ENCODE results near the gene UBE2M. TPM values are rescaled to one million over a fixed set of nuclear protein-coding genes. Genes with fewer than 3 reads are reported as not detected.
"Not testable (repeated sequence)": the region's sequence is repeated elsewhere in the genome, so short reads cannot be mapped to it uniquely, and the experiment has no call there.

UBE2M gene
- 100 to 1,000 TPM; 192 to 213 TPM for total RNA-seq

DNA sequence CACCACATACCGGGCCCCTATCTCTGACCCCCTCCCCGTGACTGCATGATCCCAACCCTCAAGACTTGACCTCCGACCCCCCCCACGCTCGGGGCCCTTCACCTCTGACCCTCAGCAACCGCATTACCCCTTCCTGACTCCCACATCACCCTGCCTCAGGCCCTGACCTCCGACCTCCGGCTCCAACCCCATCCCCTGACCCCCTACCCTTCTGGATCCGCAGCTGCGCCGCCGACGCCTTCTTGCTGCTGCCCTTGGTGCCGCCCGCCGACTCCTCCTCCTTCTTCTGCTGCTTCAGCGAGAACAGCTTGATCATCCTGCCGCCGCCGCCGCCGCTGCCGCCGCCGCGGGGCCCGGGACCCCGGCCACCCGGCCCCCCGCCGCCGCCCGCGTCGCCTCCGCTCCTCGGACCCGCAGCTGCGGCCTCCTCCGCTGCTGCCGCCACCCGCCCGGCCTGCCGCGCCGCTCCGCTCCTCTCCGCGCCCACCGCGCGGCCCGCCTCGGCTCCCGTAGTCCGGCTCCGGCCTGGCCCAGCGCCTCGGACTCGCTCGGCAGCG, at the start of gene UBE2M:
UBE2M (minus strand) TSS at position 546 of the 557 bp plus-strand sequence; CDS start at position 316, 230 bp downstream.
- ChIA-PET POLR2A (interaction anchor here (1.5 kb wide), 1 partner anchor 44 kb away, joined by 3 read pairs; no protein-coding TSS in a partner anchor), CTCF (interaction anchor here (1.4 kb wide), 1 partner anchor 18 kb away, joined by 3 read pairs; no protein-coding TSS in a partner anchor)

DNA sequence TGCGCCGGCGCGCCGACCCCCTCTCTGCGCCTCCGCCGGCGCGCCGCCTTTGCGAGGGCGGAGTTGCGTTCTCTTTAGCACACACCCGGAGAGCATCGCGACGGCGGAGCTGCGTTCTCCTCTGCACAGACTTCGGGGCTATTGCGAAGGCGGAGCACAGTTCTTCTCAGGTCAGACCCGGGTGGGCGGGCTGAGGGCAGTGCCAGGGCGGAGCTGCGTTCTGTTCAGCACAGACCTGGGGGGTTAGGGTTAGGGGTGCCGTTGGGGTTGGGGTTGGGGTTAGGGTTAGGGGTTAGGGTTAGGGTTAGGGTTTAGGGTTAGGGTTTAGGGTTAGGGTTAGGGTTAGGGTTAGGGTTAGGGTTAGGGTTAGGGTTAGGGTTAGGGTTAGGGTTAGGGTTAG, 48.8 kb upstream of the UBE2M start:
- CTCF ChIA-PET, POLR2A ChIA-PET: not testable (repeated sequence)

DNA sequence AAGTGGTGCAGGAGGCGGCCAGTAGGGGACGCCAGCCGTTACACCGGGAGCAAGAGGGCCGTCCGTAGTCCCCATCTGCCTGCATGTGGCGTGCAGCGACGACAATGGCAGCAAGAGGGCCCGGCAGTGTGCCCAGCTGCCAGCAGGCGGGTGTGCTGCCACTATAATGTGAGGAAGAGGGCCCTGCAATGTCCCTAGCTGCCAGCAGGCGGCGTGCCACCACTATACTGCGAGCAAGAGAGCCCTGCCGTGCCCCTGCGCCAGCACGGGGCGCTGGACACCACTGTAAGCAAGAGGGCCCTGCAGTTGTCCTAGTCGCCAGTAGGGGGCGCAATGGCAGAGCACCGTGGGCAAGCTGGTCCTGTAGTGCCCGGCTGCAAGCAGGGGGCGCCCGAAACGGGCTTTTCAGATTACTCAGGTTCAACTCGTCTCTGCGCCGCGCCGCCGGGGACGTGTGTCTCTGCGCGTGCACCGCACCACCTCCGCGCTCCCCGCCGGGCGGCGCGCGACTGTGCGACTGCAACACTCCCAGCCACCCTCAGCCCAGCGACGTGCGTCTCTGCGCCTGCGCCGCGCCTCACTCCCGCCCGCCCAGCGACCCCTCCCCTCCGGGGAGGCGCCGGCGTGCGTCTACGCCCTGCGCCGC, 48.0 kb upstream of the UBE2M start:
- POLR2A ChIA-PET, CTCF ChIA-PET: not testable (repeated sequence)

DNA sequence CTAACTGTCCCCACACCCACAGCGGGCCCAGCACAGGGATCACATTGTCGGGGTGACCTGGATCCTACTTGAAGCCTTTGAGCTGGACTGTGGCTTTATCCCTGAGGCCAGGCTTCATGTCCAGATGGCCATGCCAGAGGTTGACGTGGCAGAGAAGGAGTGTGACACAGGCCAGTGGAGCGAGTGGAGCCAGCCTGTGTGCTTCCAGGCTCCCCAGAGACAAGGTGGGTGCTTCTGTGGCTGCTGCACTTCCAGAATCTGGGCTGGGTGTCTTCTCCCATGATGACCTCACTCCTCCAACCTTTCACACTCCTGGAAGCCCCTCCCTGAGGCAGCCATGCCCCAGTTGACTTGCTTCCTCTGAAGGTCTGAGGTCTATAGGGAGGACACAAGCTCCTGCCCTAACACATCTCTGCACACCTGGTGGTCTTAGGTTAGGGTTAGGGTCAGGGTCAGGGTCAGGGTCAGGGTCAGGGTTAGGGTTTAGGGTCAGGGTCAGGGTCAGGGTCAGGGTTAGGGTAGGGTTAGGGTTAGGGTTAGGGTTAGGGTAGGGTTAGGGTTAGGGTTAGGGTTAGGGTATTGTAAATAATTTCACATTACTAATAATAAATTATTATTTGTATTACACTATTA, 27.8 kb upstream of the UBE2M start:
- ChIA-PET POLR2A (no interaction called here), CTCF (no interaction called here)

DNA sequence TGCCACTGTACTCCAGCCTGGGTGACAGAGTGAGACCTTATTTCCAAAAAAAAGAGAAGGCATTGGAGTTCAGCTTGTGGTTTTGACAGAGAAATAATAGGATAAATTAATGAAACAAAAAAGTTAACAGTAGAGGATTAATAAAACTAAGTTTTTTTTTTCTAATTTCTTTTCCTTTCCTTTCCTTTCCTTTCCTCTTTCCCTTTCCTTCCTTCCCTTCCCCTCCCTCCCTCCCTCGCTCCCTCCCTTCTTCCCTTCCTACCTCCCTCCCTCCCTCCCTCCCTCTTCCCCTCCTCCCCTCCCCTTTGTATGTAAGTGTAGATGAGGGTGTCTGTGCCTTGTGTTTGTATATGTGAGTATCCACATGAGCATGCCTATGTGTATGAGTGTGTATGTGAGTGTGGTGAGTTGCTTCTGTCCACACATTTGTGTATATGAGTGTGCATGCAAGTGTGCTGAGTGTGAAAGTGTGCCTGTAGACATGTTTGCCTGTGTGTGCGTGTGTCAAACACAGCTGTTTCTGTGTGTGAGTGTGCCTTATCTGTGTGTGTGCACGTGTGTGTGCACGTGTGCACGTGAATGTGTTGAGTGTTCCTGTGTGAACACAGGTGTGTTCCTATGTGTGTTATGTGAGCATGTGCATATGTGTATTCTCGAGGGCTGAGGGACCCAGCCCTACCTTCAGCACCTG, 27.2 kb upstream of the UBE2M start:
- CTCF ChIA-PET: interaction anchor here (2.9 kb wide), 1 partner anchor 66 kb away, joined by 9 read pairs; the partner anchor contains the start of gene ZBTB45
- POLR2A ChIA-PET: no interaction called here

DNA sequence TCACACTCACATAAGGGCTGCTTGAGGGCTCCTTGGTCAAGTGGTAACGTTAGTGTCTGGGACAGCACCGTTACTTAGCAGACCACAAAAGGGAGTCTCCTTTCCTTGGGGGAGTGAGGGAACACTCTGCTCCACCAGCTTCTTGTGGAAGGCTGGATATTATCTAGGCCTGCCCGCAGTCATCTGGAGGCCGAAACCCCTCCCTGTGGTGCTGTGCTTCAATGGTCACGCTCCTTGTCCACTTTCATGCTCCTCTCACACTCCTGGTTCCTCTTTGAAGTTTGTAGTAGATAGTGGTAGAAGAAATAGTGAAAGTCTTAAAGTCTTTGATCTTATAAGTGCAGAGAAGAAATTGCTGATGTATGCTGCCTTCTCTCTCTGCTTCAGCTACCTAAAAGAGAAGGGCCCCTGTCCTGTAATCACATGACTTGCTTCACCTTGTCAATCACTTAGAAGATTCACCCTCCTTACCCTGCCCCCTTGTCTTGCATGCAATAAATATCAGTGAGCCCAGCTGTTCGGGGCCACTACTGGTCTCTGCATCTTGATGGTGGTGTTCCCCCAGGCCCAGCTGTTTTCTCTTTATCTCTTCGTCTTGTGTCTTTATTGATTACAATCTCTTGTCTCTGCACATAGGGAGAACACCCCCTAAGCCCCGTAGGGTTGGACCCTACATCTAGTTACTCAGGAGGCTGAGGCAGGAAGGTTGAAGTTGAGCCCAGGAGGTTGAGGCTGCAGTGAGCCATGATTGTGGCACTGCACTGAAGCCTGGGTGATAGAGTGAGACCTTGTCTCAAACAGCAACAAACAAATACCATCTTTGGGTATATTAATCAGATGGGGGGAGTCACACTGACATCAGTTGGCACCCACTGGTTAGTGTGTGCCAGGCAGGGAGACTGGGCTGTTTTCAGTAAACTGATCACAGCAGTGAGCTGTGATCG, 26.4 kb upstream of the UBE2M start:
- POLR2A ChIA-PET: no interaction called here
- CTCF ChIA-PET: interaction anchor here (2.9 kb wide), 1 partner anchor 65 kb away, joined by 9 read pairs; the partner anchor contains the start of gene ZBTB45

DNA sequence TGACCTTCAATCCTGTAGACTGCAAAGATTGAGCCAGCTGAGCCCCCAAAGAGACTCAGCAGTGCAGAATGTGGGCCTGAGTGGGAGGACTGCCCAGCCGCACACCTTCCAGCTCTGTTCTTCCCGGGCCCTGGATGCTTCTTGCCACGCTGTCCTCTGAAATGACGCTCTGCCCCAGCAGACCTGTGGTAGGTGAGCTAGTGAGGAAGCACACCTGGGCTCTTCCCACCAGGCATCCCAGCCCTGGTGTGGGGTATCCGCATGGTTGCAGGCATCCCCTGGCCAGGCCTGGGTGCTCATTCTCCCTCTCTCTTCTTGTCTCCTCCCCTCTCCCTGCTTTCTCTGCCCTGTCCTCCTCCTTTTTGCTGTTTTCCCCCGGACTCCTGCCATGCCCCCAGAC, 24.6 kb upstream of the UBE2M start:
- CTCF ChIA-PET: interaction anchor here (2.9 kb wide), 1 partner anchor 63 kb away, joined by 9 read pairs; the partner anchor contains the start of gene ZBTB45
- POLR2A ChIA-PET: no interaction called here

- POLR2A ChIA-PET: interaction anchor here (1.1 kb wide), 1 partner anchor 36 kb away, joined by 3 read pairs; no protein-coding TSS in a partner anchor
- CTCF ChIA-PET: interaction anchor here (0.7 to 2.1 kb wide), 8 partner anchors 10 to 91 kb away, joined by 3 to 23 read pairs (median 4); partner anchors contain the start of genes CHMP2A, SLC27A5 and ZBTB45
Measured at GRCh38 chr19:58581227-58582141, 23.1 kb upstream of the UBE2M start.

- CTCF ChIA-PET: interaction anchor here (0.6 to 1.4 kb wide), 3 partner anchors 60 to 65 kb away, joined by 3 to 9 read pairs (median 4); partner anchors contain the start of gene ZBTB45
- POLR2A ChIA-PET: interaction anchor here (0.6 kb wide), 1 partner anchor 58 kb away, joined by 3 read pairs; no protein-coding TSS in a partner anchor
Measured at GRCh38 chr19:58579473-58580142, 21.2 kb upstream of the UBE2M start.

DNA sequence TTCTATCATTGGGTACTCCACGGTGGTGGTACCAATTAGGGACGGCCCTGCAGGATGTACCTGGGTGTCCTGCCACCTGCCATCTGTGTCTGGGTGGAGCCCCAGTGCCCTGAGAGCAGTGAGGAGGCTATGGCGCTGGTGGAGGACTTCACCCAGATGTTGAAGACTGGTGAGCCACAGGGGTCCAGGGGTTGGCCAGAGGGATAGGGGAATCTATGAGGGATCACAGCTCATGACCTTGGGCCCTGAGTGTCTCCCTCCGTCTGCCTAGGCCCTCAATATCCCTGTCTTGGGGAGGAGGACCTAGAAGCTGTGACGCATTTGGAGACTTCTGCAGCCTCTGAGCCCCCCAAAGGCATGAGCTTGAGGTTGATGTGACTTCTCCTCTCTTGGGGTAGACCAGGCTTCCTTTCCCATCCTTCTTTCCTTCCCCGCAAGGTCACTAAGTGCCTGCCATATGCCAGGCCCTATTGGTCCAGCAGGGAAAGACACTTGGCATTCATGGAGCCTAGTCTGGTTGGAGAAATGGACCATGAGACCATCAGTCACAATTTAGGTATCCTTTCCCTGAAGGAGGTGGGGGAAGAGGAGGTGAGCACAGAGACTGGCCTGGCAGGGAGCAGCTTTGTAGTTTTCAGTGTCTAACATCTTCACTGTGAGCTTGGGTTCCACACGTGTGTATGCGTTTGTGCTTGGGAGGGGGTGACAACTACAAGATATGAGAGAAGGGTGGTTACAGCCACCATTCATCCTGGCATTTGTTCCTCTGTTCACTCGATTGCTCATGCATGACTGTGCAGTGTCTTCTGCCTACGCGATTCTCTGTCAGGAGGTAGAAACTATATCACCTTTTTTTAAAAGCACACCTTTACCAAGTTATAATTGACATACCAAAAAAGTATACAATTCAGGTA, 19.9 kb upstream of the UBE2M start:
- POLR2A ChIA-PET: interaction anchor here (0.5 kb wide), 1 partner anchor 216 kb away, joined by 4 read pairs; the partner anchor contains the start of gene ZNF497
- CTCF ChIA-PET: interaction anchor here (1.2 to 1.5 kb wide), 2 partner anchors 59 to 103 kb away, joined by 3 to 4 read pairs; partner anchors contain the start of gene ZBTB45

DNA sequence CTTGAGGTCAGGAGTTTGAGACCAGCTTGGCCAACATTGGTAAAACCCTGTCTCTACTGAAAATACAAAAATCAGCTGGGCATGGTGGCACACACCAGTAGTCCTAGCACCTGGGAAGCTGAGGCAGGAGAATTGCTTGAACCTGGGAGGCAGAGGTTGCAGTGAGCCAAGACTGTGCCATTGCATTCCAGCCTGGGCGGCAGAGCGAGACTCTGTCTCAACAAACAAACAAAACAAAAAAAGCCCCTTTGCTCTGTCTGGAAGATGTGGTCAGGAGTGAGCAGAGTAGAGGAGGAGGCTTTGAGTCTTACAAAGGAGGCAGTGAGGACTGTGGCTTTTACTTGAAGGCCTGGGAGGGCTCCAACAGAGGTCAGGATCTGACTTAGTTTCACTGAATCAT, 19.2 kb upstream of the UBE2M start:
- CTCF ChIA-PET: interaction anchor here (1.5 kb wide), 1 partner anchor 58 kb away, joined by 4 read pairs; the partner anchor contains the start of gene ZBTB45
- POLR2A ChIA-PET: interaction anchor here (0.9 kb wide), 1 partner anchor 56 kb away, joined by 3 read pairs; no protein-coding TSS in a partner anchor

- ChIA-PET POLR2A (interaction anchor here (0.6 to 1.3 kb wide), 12 partner anchors 14 to 249 kb away, joined by 3 to 8 read pairs (median 4); partner anchors contain the start of genes TRIM28, ZBTB45, ZNF446 and ZSCAN22), CTCF (interaction anchor here (0.5 to 2.4 kb wide), 5 partner anchors 13 to 71 kb away, joined by 3 to 11 read pairs (median 4); partner anchors contain the start of gene ZBTB45)
Measured at GRCh38 chr19:58575183-58576041, 17.0 kb upstream of the UBE2M start.

GRCh38 chr19:58573658-58574164, 15.3 kb upstream of the UBE2M start:
- ChIA-PET POLR2A (interaction anchor here (1.2 kb wide), 1 partner anchor 30 kb away, joined by 4 read pairs; the partner anchor contains the start of gene TRIM28), CTCF (interaction anchor here (0.8 kb wide), 1 partner anchor 14 kb away, joined by 3 read pairs; no protein-coding TSS in a partner anchor)

Measured in activated CD8-positive, alpha-beta memory T cell treated with anti-CD3 and anti-CD28 coated beads for 36 hours (primary cell).